Common myeloid progenitor, CD34-positive (primary cell): Measurements from ENCODE around the gene S100G. TPM values are rescaled to one million over a fixed set of nuclear protein-coding genes. Genes with fewer than 3 reads are reported as not detected.
"Not testable (repeated sequence)": the region's sequence is repeated elsewhere in the genome, so short reads cannot be mapped to it uniquely, and the experiment has no call there.

Experiments
- CTCF ChIA-PET: fragments of 350-600 bp; sonication (Branson Sonifier 250); formaldehyde crosslinking; loops from one replicate; lab custom pipeline; 2021; ENCODE audit warnings: antibody characterized with exemption; lab: Charles Lee
- POLR2A ChIA-PET: fragments of 350-600 bp; sonication (Branson Sonifier 250); formaldehyde crosslinking; loops from one replicate; lab custom pipeline; 2021; ENCODE audit warnings: antibody characterized with exemption; lab: Charles Lee
- DNase-seq, 3 donors: peaks; one replicate each; pipeline versions ENCODE4 v3.0.0 to v3.0.0-alpha.2; 2013
- H3K27ac ChIP-seq, 2 experiments: 1 replicate in 1 of 2; 2 replicates in 1 of 2; pipeline ENCODE4 v1.7.0; 2013; ENCODE audit warnings: inconsistent platforms in 2 of 2, low read length in 2 of 2, mild to moderate bottlenecking in 2 of 2, low read depth in 1 of 2, moderate library complexity in 1 of 2; ENCODE audit not compliant: severe bottlenecking in 2 of 2, insufficient read depth in 1 of 2, poor library complexity in 1 of 2
- H3K27me3 ChIP-seq, 5 experiments: replicated peaks in 2 of 5; 1 replicate in 3 of 5; 2 replicates in 2 of 5; pipeline versions ENCODE4 v1.6.1 to v1.7.0; 2013; ENCODE audit warnings: low read length in 4 of 5, mild to moderate bottlenecking in 2 of 5, moderate library complexity in 2 of 5, inconsistent platforms in 1 of 5; ENCODE audit not compliant: insufficient read depth in 5 of 5, control insufficient read depth in 4 of 5
- H3K36me3 ChIP-seq, 4 experiments: 1 replicate in 2 of 4; 2 replicates in 2 of 4; pipeline versions ENCODE4 v1.6.1 to v1.7.0; 2013; ENCODE audit warnings: low read length in 3 of 4, control low read depth in 1 of 4, mild to moderate bottlenecking in 1 of 4; ENCODE audit not compliant: control insufficient read depth in 4 of 4, insufficient read depth in 4 of 4
- H3K4me1 ChIP-seq, 4 experiments: 1 replicate in 3 of 4; 2 replicates in 1 of 4; pipeline versions ENCODE4 v1.6.1 to v1.7.1; 2013; ENCODE audit warnings: low read length in 3 of 4, mild to moderate bottlenecking in 3 of 4, control low read depth in 1 of 4, inconsistent platforms in 1 of 4, moderate library complexity in 1 of 4; ENCODE audit not compliant: control insufficient read depth in 4 of 4, insufficient read depth in 4 of 4; ENCODE audit errors: control extremely low read depth in 1 of 4
- H3K4me3 ChIP-seq, 7 experiments: 1 replicate in 4 of 7; 2 replicates in 3 of 7; pipeline versions ENCODE4 v1.5.1 to v1.7.0; 2013; ENCODE audit warnings: mild to moderate bottlenecking in 7 of 7, low read length in 6 of 7, moderate library complexity in 6 of 7, inconsistent platforms in 2 of 7, low read depth in 2 of 7, control low read depth in 1 of 7; ENCODE audit not compliant: insufficient read depth in 4 of 7, control insufficient read depth in 1 of 7; ENCODE audit errors: extremely low read depth in 1 of 7
- H3K9me3 ChIP-seq, 5 experiments: 1 replicate in 4 of 5; 2 replicates in 1 of 5; pipeline versions ENCODE4 v1.6.1 to v1.7.1; 2013; ENCODE audit warnings: low read length in 4 of 5, mild to moderate bottlenecking in 2 of 5, inconsistent platforms in 1 of 5, low read depth in 1 of 5, moderate library complexity in 1 of 5; ENCODE audit not compliant: control insufficient read depth in 4 of 5, insufficient read depth in 2 of 5; ENCODE audit errors: control extremely low read depth in 1 of 5
- WGBS: methylation state at CpG from one replicate; pipeline ENCODE4 v1.1.5; 2013; ENCODE audit not compliant: insufficient coverage; 5-methylcytosine and 5-hydroxymethylcytosine counted together
- polyA plus RNA-seq: library from polyadenylated mRNA; unstranded; fragments of 120-200 nt; gene quantifications from one replicate; pipeline ENCODE4 v1.2.1, GENCODE V29; 2013

The S100G gene, protein sequence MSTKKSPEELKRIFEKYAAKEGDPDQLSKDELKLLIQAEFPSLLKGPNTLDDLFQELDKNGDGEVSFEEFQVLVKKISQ
- polyA plus RNA-seq: not detected

GRCh38 chrX:16649858-16650257, at the start of gene S100G:
S100G (plus strand) TSS chrX:16650158; CDS start chrX:16651007, 849 bp downstream.
- Histone ChIP-seq H3K4me3 (no peak within 1 kb of the TSS), H3K9me3 (peaks cover 0 to 3% (median 0%) of the 10 kb centered on the region in 5 experiments), H3K4me1 (no peaks in the 10 kb centered on the region), H3K36me3 (peaks cover 0 to 10% (median 2%) of the 10 kb centered on the region in 4 experiments), H3K27ac (no peak within 1 kb of the TSS), H3K27me3 (peaks cover 0 to 13% (median 0%) of the 10 kb centered on the region in 5 experiments)
- ChIA-PET CTCF (interaction anchor here (0.9 kb wide), 1 partner anchor 9 kb away, joined by 3 read pairs; no protein-coding TSS in a partner anchor), POLR2A (interaction anchor here (0.6 kb wide), 1 partner anchor 967 kb away, joined by 3 read pairs; no protein-coding TSS in a partner anchor)
- WGBS: 100% methylated on average over 2 of the region's 4 CpGs
- DNase-seq: no peak

DNA sequence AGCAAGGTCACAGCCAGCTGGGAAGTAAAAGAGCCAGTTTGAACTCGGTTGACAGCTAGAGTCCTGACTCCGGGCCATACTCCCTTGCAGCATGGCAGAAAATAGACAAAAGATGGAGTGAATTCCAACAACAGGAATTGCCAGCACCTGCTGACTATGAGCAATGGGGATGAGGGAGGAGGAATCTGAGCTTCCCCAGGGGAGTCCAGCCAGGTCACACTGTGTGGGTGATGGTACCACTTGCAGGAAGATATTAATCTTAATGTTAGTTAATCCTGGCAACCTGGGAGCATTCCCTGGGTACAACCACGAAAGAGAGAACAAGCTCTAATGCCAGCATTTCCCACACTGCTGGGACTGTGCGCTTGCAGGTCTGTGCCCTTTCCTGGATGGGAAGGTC, 48.1 kb upstream of the S100G start:
- H3K4me3 ChIP-seq: no peak overlapping the region
- CTCF ChIA-PET: no interaction called here
- POLR2A ChIA-PET: interaction anchor here (0.6 kb wide), 1 partner anchor 38 kb away, joined by 3 read pairs; no protein-coding TSS in a partner anchor
- H3K4me1 ChIP-seq: peaks cover 0 to 3% (median 0%) of the 10 kb centered on the region in 4 experiments
- H3K9me3 ChIP-seq: no peaks in the 10 kb centered on the region
- peaks cover 1 to 13% (median 4%) of the 10 kb centered on the region in 4 experiments for H3K36me3 ChIP-seq
- no peak overlapping the region for H3K27ac ChIP-seq
- H3K27me3 ChIP-seq: peaks cover 0 to 13% (median 0%) of the 10 kb centered on the region in 5 experiments
- WGBS: 87% methylated on average over 4 of the region's 4 CpGs
- DNase-seq: no peak

- CTCF ChIA-PET, H3K9me3 ChIP-seq, H3K27ac ChIP-seq, DNase-seq, H3K4me1 ChIP-seq, POLR2A ChIA-PET, H3K4me3 ChIP-seq: not testable (repeated sequence)
- Histone ChIP-seq H3K27me3 (peaks cover 0 to 16% (median 0%) of the 10 kb centered on the region in 5 experiments), H3K36me3 (peaks cover 2 to 20% (median 6%) of the 10 kb centered on the region in 4 experiments)
- WGBS: no CpG with 5 or more reads among the region's 6 CpGs
These were observed 46.7 kb upstream of the S100G start for GRCh38 chrX:16603235-16603634.

DNA sequence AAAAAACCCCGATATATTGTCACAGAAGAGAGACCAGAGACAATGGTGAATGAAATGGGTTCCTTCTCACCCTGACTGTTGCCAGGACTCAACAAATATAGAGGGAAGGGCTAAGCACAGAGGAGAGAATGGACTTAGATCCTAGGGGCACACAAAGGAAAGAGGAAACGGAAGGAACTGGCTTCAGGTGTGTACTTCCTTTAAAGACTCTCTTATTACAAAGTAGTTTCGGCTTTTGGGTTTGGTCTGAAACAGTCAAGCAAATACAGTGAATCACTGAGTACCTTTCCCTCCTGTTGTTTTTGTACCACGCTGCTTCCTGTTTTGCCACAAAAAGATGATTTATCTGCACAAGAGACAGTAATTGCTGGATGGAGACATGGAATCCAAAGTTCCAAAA, 46.1 kb upstream of the S100G start:
- no peak overlapping the region for H3K27ac ChIP-seq
- POLR2A ChIA-PET: no interaction called here
- H3K9me3 ChIP-seq: no peaks in the 10 kb centered on the region
- H3K4me1 ChIP-seq: peaks cover 0 to 3% (median 0%) of the 10 kb centered on the region in 4 experiments
- no peak overlapping the region for H3K4me3 ChIP-seq
- WGBS: 66% methylated on average over 2 of the region's 4 CpGs
- H3K36me3 ChIP-seq: peaks cover 2 to 20% (median 6%) of the 10 kb centered on the region in 4 experiments
- peak in 2 of 3 donors; percentile 13 to 18 for DNase-seq
- CTCF ChIA-PET: no interaction called here
- H3K27me3 ChIP-seq: peaks cover 0 to 16% (median 0%) of the 10 kb centered on the region in 5 experiments

GRCh38 chrX:16604337-16604736, 45.6 kb upstream of the S100G start:
- POLR2A ChIA-PET: no interaction called here
- H3K27ac ChIP-seq: no peak overlapping the region
- no peaks in the 10 kb centered on the region for H3K9me3 ChIP-seq
- no peak for DNase-seq
- CTCF ChIA-PET: no interaction called here
- WGBS: 100% methylated on average over 2 of the region's 2 CpGs
- H3K4me1 ChIP-seq: peaks cover 0 to 3% (median 0%) of the 10 kb centered on the region in 4 experiments
- H3K36me3 ChIP-seq: peaks cover 2 to 21% (median 6%) of the 10 kb centered on the region in 4 experiments
- H3K4me3 ChIP-seq: no peak overlapping the region
- H3K27me3 ChIP-seq: peaks cover 0 to 16% (median 0%) of the 10 kb centered on the region in 5 experiments

DNA sequence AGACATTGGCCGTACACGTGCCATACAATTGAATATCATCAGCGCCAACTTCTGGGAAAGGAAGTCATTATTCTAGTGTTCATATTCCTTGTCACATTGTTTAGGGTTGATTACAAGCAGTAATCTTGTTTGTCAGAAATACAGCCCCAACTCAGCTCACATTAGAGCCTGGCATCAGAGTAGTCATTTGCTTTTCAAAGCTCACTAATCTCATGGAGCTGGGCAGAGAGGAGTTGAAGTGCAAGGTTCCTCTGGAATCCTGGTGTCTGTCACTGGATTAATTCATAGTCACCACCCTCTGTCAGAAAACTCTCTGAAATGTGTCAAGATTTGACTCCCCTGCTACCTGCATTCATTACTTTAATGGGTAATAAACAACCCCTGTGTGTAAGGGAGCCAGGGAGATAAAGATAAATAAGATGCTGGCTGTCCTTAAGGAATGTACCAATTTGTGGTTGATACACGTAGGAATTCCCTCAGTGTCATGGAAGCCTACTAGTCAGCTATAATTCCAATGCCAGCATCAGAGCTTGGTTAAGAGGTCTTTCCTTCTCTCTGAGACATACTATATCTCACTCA, 43.7 kb upstream of the S100G start:
- H3K27ac ChIP-seq: no peak overlapping the region
- 100% methylated on average over 2 of the region's 4 CpGs for whole genome bisulfite sequencing
- ChIA-PET CTCF (no interaction called here), POLR2A (no interaction called here)
- H3K4me3 ChIP-seq: no peak overlapping the region
- peaks cover 0 to 3% (median 0%) of the 10 kb centered on the region in 4 experiments for H3K4me1 ChIP-seq
- peaks cover 0 to 15% (median 0%) of the 10 kb centered on the region in 5 experiments for H3K27me3 ChIP-seq
- peaks cover 2 to 24% (median 6%) of the 10 kb centered on the region in 4 experiments for H3K36me3 ChIP-seq
- H3K9me3 ChIP-seq: no peaks in the 10 kb centered on the region
- no peak for DNase-seq

DNA sequence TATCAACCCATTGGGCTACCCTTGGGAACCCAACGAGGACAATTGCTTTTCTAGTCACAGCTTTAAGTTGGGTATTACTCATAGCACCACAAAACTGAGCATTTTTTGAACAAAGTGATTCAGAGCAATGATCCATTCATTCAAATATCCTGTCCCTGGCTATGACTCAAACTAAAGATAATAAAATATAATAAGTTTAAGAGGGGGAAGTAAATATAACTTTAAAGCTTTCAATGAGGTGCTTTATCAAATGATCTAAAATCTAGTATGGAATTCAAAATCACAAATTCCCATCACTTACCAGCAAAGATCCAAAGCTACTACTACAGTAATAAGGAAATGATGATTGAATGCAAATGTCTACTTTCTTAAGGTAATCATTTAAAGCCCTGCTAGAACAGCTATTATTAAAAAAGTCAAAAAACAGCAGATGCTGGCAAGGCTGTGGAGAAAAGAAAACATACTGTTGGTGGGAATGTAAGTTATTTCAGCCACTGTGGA, 39.8 kb upstream of the S100G start:
- no peaks in the 10 kb centered on the region for H3K4me1 ChIP-seq
- ChIA-PET POLR2A (no interaction called here), CTCF (no interaction called here)
- WGBS: 100% methylated on average over 1 of the region's 1 CpG
- no peak overlapping the region for H3K4me3 ChIP-seq
- no peaks in the 10 kb centered on the region for H3K9me3 ChIP-seq
- peaks cover 0 to 11% (median 0%) of the 10 kb centered on the region in 5 experiments for H3K27me3 ChIP-seq
- DNase-seq: no peak
- H3K36me3 ChIP-seq: peaks cover 0 to 34% (median 5%) of the 10 kb centered on the region in 4 experiments
- no peak overlapping the region for H3K27ac ChIP-seq
